Lung (tissue), 12 donors: Measurements from ENCODE around the gene PARP16. TPM values are rescaled to one million over a fixed set of nuclear protein-coding genes. Genes with fewer than 3 reads are reported as not detected.

ENCODE experiments used
- ATAC-seq: fragments of 200-7000 bp; cut with Tn5 transposase; one replicate; pipeline ENCODE4 v1.9.1; 2020; ENCODE audit warnings: moderate number of reproducible peaks; ENCODE audit not compliant: insufficient read depth, low FRiP score
- DNase-seq, 3 donors: peaks; one replicate each; pipeline ENCODE4 v3.0.0-alpha.2; 2013 to 2017
- H3K27ac ChIP-seq, 2 donors: one replicate each; pipeline ENCODE4 v1.5.1; 2013; ENCODE audit warnings: mild to moderate bottlenecking in 2 of 2, moderate library complexity in 2 of 2, control low read depth in 1 of 2, inconsistent platforms in 1 of 2, low read depth in 1 of 2, low read length in 1 of 2
- H3K27me3 ChIP-seq, 3 donors: one replicate each; pipeline ENCODE4 v1.5.1; 2013; ENCODE audit warnings: low read length in 2 of 3; ENCODE audit not compliant: control insufficient read depth in 3 of 3, insufficient read depth in 3 of 3
- H3K36me3 ChIP-seq, 4 donors: one replicate each; pipeline ENCODE4 v1.5.1; 2013; ENCODE audit warnings: low read length in 4 of 4, mild to moderate bottlenecking in 1 of 4, moderate library complexity in 1 of 4; ENCODE audit not compliant: control insufficient read depth in 4 of 4, insufficient read depth in 4 of 4
- H3K4me1 ChIP-seq, 5 donors: one replicate each; pipeline ENCODE4 v1.5.1; 2013; ENCODE audit warnings: low read length in 5 of 5, mild to moderate bottlenecking in 2 of 5, moderate library complexity in 1 of 5; ENCODE audit not compliant: control insufficient read depth in 5 of 5, insufficient read depth in 5 of 5
- H3K4me3 ChIP-seq: one replicate; pipeline ENCODE4 v1.5.1; 2013; ENCODE audit warnings: mild to moderate bottlenecking, control low read depth, moderate library complexity
- H3K9ac ChIP-seq, 2 donors: one replicate each; pipeline ENCODE4 v1.5.1; 2013; ENCODE audit warnings: low read length in 2 of 2, control low read depth in 1 of 2; ENCODE audit not compliant: insufficient read depth in 1 of 2
- H3K9me3 ChIP-seq, 4 donors: one replicate each; pipeline ENCODE4 v1.5.1; 2013; ENCODE audit warnings: low read length in 3 of 4, mild to moderate bottlenecking in 1 of 4, moderate library complexity in 1 of 4; ENCODE audit not compliant: control insufficient read depth in 4 of 4, insufficient read depth in 3 of 4
- CTCF ChIP-seq: IDR thresholded peaks from 2 replicates; pipeline ENCODE4 v1.5.1; 2012; ENCODE audit warnings: mild to moderate bottlenecking; ENCODE audit errors: control extremely low read depth, extremely low read depth
- WGBS, 2 donors: extraction: QIAGEN DNeasy Blood & Tissue Kit; methylation state at CpG; one replicate each; pipeline ENCODE4 v1.1.7; 2013; 5-methylcytosine and 5-hydroxymethylcytosine counted together
- polyA plus RNA-seq, 2 donors: library from polyadenylated mRNA; stranded (reverse); fragments of 200-250 nt; gene quantifications; one replicate each; pipeline ENCODE4 v1.2.1, GENCODE V29; 2013
- total RNA-seq, 2 donors: library from RNA; depleted of rRNA in 1 of 2; stranded (reverse); fragments of >200 nt in 1 of 2; gene quantifications; one replicate each; pipeline ENCODE4 v1.2.1, GENCODE V29; 2014 to 2021
- donor health status: control.
- donor health status: control.
- donor health status: Bipolar disorder and iron deficiency.
- donor health status: healthy.
- donor health status: DM: yes; HTN: yes; CAD: no.

The PARP16 gene
- total and polyA plus RNA-seq, 4 donors = 4.6 to 7.7 (median 6.3) TPM

DNA sequence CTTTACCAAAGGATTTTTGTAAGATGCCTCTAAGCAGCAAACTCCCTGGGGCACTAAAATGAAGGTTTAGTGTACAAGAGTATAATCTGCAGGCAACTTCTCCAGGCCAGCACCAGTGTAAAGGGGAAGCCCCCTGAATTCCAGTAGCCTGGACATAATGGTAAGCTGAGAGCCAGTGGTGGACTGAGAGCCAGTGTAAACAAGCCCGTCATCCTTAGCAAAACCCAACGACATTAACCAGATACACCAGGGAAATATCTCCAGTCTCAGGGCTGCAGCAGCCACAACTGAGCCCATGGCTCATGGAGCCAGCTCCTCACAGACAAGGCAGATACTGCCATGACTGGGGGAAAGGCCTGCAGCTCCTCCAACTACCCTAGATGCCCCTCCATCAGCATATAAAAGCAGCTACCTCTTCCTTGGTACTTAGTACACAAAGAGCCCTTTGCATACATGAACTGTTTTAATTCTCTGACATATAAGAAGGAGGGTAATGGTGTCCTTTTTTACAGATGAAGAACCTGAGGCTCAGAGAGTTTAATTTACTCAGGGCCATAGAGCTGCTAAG, 21.7 kb downstream of the PARP16 start:
- ATAC-seq = no peak
- peaks cover 15 to 28% (median 21%) of the 10 kb centered on the region in 4 donors for H3K36me3 ChIP-seq

GRCh38 chr15:65263313-65263712, 23.4 kb downstream of the PARP16 start:
- TF ChIP-seq CTCF = no peak
- Histone ChIP-seq H3K36me3 (peaks cover 15 to 27% (median 25%) of the 10 kb centered on the region in 4 donors), H3K9me3 (no peaks in the 10 kb centered on the region), H3K27ac (no peak overlapping the region), H3K27me3 (no peaks in the 10 kb centered on the region), H3K9ac (no peak overlapping the region), H3K4me3 (no peak overlapping the region), H3K4me1 (peaks cover 0 to 27% (median 21%) of the 10 kb centered on the region in 5 donors)
- ATAC-seq = no peak
- 94 to 97% methylated on average over 4 of the region's 4 CpGs for WGBS, 2 donors
- DNase-seq = no peak

More for the DNA sequence above, 21.7 kb downstream of the PARP16 start:
- WGBS, 2 donors = 56 to 87% methylated on average over 2 of the region's 2 CpGs
- no peak overlapping the region for H3K4me3 ChIP-seq
- peaks cover 0 to 11% (median 7%) of the 10 kb centered on the region in 5 donors for H3K4me1 ChIP-seq
- H3K27me3 ChIP-seq = no peaks in the 10 kb centered on the region
- no peak overlapping the region for H3K27ac ChIP-seq
- H3K9ac ChIP-seq = no peak overlapping the region
- H3K9me3 ChIP-seq = no peaks in the 10 kb centered on the region
- no peak for DNase-seq
- no peak for TF ChIP-seq CTCF

GRCh38 chr15:65260968-65261367, 25.7 kb downstream of the PARP16 start:
- Histone ChIP-seq H3K4me1 (peaks cover 0 to 45% (median 21%) of the 10 kb centered on the region in 5 donors), H3K9me3 (no peaks in the 10 kb centered on the region), H3K9ac (no peak overlapping the region), H3K27me3 (no peaks in the 10 kb centered on the region), H3K27ac (no peak overlapping the region), H3K36me3 (peaks cover 14 to 26% (median 22%) of the 10 kb centered on the region in 4 donors), H3K4me3 (no peak overlapping the region)
- 90 to 95% methylated on average over 6 of the region's 6 CpGs for WGBS, 2 donors
- ATAC-seq (no peak), DNase-seq (no peak)
- no peak for TF ChIP-seq CTCF
